Measurements from ENCODE around the gene REL. TPM values are rescaled to one million over a fixed set of nuclear protein-coding genes. Genes with fewer than 3 reads are reported as not detected.

REL gene
- total RNA-seq, 1 experiment from 2014 or later, result 7.3 TPM

GRCh38 chr2:60939622-60940021 lies 58.2 kb downstream of the REL start:
- TF ChIP-seq EZH2 (IDR thresholded peaks at IDR 0.05; ENCODE audit: low read length, unreplicated experiment), result no peak
- TF ChIP-seq CTCF (conservative IDR thresholded peaks at IDR 0.05; ENCODE audit: low read depth, low read length), result no peak
- TF ChIP-seq EZH2phosphoT487 (IDR thresholded peaks at IDR 0.05; ENCODE audit: borderline replicate concordance, low read length), result no peak
- ChIA-PET POLR2A (ENCODE audit: unreplicated experiment) (no interaction called here), CTCF (no interaction called here)

GRCh38 chr2:60945341-60945740 lies 64.0 kb downstream of the REL start:
- H3K4me2 ChIP-seq (ENCODE audit: low read length), result no peak overlapping the region
- POLR2A ChIA-PET (ENCODE audit: unreplicated experiment), result interaction anchor here (0.6 kb wide), 1 partner anchor 321 kb away, joined by 3 read pairs; no protein-coding TSS in a partner anchor
- BruUV-seq (replicated peaks), result no TSS peak
- intact Hi-C loops (cut with micrococcal nuclease), result no loop called here
- H3K4me1 ChIP-seq (ENCODE audit: insufficient read depth, low read length), result peaks cover 13% of the 10 kb centered on the region
- H3K9me2 ChIP-seq (replicated peaks; ENCODE audit: low read length), result no peaks in the 10 kb centered on the region
- H3F3A ChIP-seq (ENCODE audit: low read length, unreplicated experiment), result no peaks in the 10 kb centered on the region
- TF ChIP-seq EZH2phosphoT487 (IDR thresholded peaks at IDR 0.05; ENCODE audit: borderline replicate concordance, low read length) (no peak), CTCF (conservative IDR thresholded peaks at IDR 0.05; ENCODE audit: low read depth, low read length) (no peak), EZH2 (IDR thresholded peaks at IDR 0.05; ENCODE audit: low read length, unreplicated experiment) (no peak)
- H3K27me3 ChIP-seq (ENCODE audit: low read length), result no peaks in the 10 kb centered on the region
- ATAC-seq (no peak), DNase-seq (no peak)
- H2AFZ ChIP-seq (ENCODE audit: low read length), result no peak overlapping the region
- H3K27ac ChIP-seq (ENCODE audit: low read length), result no peak overlapping the region
- H3K9me3 ChIP-seq (ENCODE audit: low read length), result no peaks in the 10 kb centered on the region
- H4K20me1 ChIP-seq (ENCODE audit: low read length), result no peaks in the 10 kb centered on the region
- H3K9ac ChIP-seq (ENCODE audit: low read length), result no peak overlapping the region
- no peaks in the 10 kb centered on the region for H3K36me3 ChIP-seq (ENCODE audit: low read depth, low read length)
- H3K4me3 ChIP-seq (ENCODE audit: low read length), result no peak overlapping the region
- no peaks in the 10 kb centered on the region for H3K79me2 ChIP-seq (ENCODE audit: low read length)
- CTCF ChIA-PET, result no interaction called here

More at GRCh38 chr2:60939622-60940021, 58.2 kb downstream of the REL start:
- Histone ChIP-seq H3K36me3 (ENCODE audit: low read depth, low read length) (no peaks in the 10 kb centered on the region), H3K27me3 (ENCODE audit: low read length) (no peaks in the 10 kb centered on the region), H4K20me1 (ENCODE audit: low read length) (no peaks in the 10 kb centered on the region), H3K27ac (ENCODE audit: low read length) (no peak overlapping the region), H3K9ac (ENCODE audit: low read length) (no peak overlapping the region), H3K4me2 (ENCODE audit: low read length) (no peak overlapping the region), H3K4me1 (ENCODE audit: insufficient read depth, low read length) (no peaks in the 10 kb centered on the region), H3F3A (ENCODE audit: low read length, unreplicated experiment) (no peaks in the 10 kb centered on the region), H3K4me3 (ENCODE audit: low read length) (no peak overlapping the region), H3K79me2 (ENCODE audit: low read length) (no peaks in the 10 kb centered on the region), H3K9me2 (replicated peaks; ENCODE audit: low read length) (no peaks in the 10 kb centered on the region), H2AFZ (ENCODE audit: low read length) (no peak overlapping the region), H3K9me3 (ENCODE audit: low read length) (no peaks in the 10 kb centered on the region)
- BruUV-seq (replicated peaks), result no TSS peak
- DNase-seq, result no peak
- ATAC-seq, result no peak
- intact Hi-C loops (cut with micrococcal nuclease), result no loop called here

- DNase-seq (no peak), ATAC-seq (no peak)
- Histone ChIP-seq H3K4me1 (ENCODE audit: insufficient read depth, low read length) (peaks cover 13% of the 10 kb centered on the region), H3K79me2 (ENCODE audit: low read length) (no peaks in the 10 kb centered on the region), H3K27ac (ENCODE audit: low read length) (no peak overlapping the region), H3K4me3 (ENCODE audit: low read length) (no peak overlapping the region), H3K4me2 (ENCODE audit: low read length) (no peak overlapping the region), H3K27me3 (ENCODE audit: low read length) (no peaks in the 10 kb centered on the region), H3K36me3 (ENCODE audit: low read depth, low read length) (no peaks in the 10 kb centered on the region), H2AFZ (ENCODE audit: low read length) (no peak overlapping the region), H3F3A (ENCODE audit: low read length, unreplicated experiment) (no peaks in the 10 kb centered on the region), H3K9me2 (replicated peaks; ENCODE audit: low read length) (no peaks in the 10 kb centered on the region), H4K20me1 (ENCODE audit: low read length) (no peaks in the 10 kb centered on the region), H3K9me3 (ENCODE audit: low read length) (no peaks in the 10 kb centered on the region), H3K9ac (ENCODE audit: low read length) (no peak overlapping the region)
- CTCF ChIA-PET, result no interaction called here
- BruUV-seq (replicated peaks), result no TSS peak
- POLR2A ChIA-PET (ENCODE audit: unreplicated experiment), result no interaction called here
- TF ChIP-seq CTCF (conservative IDR thresholded peaks at IDR 0.05; ENCODE audit: low read depth, low read length) (no peak), EZH2phosphoT487 (IDR thresholded peaks at IDR 0.05; ENCODE audit: borderline replicate concordance, low read length) (no peak), EZH2 (IDR thresholded peaks at IDR 0.05; ENCODE audit: low read length, unreplicated experiment) (no peak)
- intact Hi-C loops (cut with micrococcal nuclease), result no loop called here
Measured at GRCh38 chr2:60947056-60947455, 65.7 kb downstream of the REL start.

Data from PC-3 (cell line).